Measurements from ENCODE around the gene MAP3K4. TPM values are rescaled to one million over a fixed set of nuclear protein-coding genes. Genes with fewer than 3 reads are reported as not detected.

The MAP3K4 gene
- total RNA-seq, 1 experiment from 2014 or later = 54.3 TPM

DNA sequence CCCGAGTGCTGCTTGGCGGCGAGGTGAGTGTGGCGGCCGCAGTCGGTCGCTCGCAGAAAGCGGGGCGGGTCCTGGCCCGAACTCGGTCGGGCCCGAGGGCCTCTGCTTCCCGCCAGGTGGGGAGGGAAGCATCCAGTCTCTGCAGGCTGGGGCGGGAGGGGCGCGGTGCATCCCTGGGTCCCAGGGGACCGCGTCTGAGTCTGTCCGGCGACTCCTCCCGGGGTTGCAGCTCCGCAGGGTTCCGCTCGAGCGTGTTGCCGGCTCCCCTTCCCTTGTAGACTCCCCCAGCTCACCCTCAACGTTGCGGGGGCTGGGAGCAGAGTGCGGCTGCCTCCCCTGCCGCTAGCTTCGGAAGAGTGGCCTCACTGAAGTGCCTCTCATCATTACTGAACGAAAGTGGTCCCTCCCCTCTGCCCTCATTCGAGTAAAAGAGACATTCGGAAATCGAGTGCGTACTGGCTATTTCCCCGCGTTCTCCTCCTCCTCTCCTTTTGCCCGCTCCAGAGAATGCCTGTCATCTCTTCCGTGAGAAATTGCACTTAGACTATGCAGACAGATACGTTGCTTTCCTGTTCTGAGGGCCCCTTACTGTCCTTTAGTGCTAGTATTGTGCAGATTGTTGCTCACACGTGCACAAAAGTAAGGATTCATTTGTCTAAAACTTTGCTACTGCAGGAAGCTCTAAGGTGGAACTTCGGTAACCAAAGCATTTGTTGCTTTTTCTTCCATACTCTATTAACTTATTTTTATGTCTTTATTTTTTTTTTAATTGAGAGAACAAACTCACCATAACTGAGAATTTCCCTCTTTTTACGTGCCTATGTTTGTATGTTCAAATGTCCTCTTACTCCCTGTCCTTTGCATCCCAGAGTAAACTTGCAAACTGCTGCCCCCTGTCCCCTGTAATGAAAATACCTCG is 751 bp downstream of the MAP3K4 start:
- H2BK12ac ChIP-seq (ENCODE audit: insufficient read length, low read depth, low read length) = no peak overlapping the region
- H3K27me3 ChIP-seq (ENCODE audit: insufficient read depth, low read length) = no peaks in the 10 kb centered on the region
- H3T11ph ChIP-seq (ENCODE audit: low read length) = no peak overlapping the region
- peak overlapping the region; percentile 86 for H3K4me2 ChIP-seq (ENCODE audit: insufficient read depth, insufficient read length, low read length)
- H3K18ac ChIP-seq (ENCODE audit: insufficient read length, low read depth, low read length) = no peak overlapping the region
- Mint-ChIP-seq H3K4me1 (peaks cover 7 to 21% of the 10 kb centered on the region in 2 experiments), H3K4me3 (peak overlapping the region; percentile 89 to 97), H3K36me3 (ENCODE audit: insufficient read depth in 1 of 3, low read depth in 3 of 3) (peaks cover 0 to 2% (median 2%) of the 10 kb centered on the region in 3 experiments; a peak in 3 of 7 replicates), H3K27ac (peak overlapping the region; percentile 89 to 95 (median 90)), H3K27me3 (ENCODE audit: low read depth) (peaks cover 3% of the 10 kb centered on the region), H3K9me3 (peaks cover 0 to 4% of the 10 kb centered on the region in 2 experiments; a peak in 1 of 5 replicates)
- no peak overlapping the region for H2BK120ac ChIP-seq (ENCODE audit: low read depth, low read length, poor library complexity, severe bottlenecking)
- H3K4ac ChIP-seq (ENCODE audit: low read depth, low read length) = no peak overlapping the region
- no peak overlapping the region for H4K91ac ChIP-seq (ENCODE audit: insufficient read length, low read depth, low read length)
- H4K8ac ChIP-seq (replicated peaks; ENCODE audit: insufficient read length, low read depth, low read length) = no peak overlapping the region
- TF ChIP-seq, protein P1, sequence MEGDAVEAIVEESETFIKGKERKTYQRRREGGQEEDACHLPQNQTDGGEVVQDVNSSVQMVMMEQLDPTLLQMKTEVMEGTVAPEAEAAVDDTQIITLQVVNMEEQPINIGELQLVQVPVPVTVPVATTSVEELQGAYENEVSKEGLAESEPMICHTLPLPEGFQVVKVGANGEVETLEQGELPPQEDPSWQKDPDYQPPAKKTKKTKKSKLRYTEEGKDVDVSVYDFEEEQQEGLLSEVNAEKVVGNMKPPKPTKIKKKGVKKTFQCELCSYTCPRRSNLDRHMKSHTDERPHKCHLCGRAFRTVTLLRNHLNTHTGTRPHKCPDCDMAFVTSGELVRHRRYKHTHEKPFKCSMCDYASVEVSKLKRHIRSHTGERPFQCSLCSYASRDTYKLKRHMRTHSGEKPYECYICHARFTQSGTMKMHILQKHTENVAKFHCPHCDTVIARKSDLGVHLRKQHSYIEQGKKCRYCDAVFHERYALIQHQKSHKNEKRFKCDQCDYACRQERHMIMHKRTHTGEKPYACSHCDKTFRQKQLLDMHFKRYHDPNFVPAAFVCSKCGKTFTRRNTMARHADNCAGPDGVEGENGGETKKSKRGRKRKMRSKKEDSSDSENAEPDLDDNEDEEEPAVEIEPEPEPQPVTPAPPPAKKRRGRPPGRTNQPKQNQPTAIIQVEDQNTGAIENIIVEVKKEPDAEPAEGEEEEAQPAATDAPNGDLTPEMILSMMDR (conservative IDR thresholded peaks at IDR 0.05) = peak; percentile 76
- DNase-seq = peak; percentile 57
- H3K79me1 ChIP-seq (ENCODE audit: insufficient read depth, low read depth, low read length, poor library complexity, severe bottlenecking) = peaks cover 2% of the 10 kb centered on the region
- no peak overlapping the region for H3K27ac ChIP-seq (ENCODE audit: insufficient read length, low read depth, low read length)
- H2AK5ac ChIP-seq (ENCODE audit: insufficient read length, low read length) = no peak overlapping the region
- H3K56ac ChIP-seq (ENCODE audit: insufficient read length, low read depth, low read length) = no peak overlapping the region
- peak overlapping the region; percentile 83 for H3K9ac ChIP-seq (ENCODE audit: extremely low read depth, insufficient read length, low read length)
- H4K5ac ChIP-seq (ENCODE audit: insufficient read length, low read depth, low read length) = no peak overlapping the region
- no peaks in the 10 kb centered on the region for H4K20me1 ChIP-seq (ENCODE audit: control insufficient read depth, insufficient read depth, insufficient read length)
- no peaks in the 10 kb centered on the region for H3K4me1 ChIP-seq (ENCODE audit: insufficient read depth, low read length)
- H2AFZ ChIP-seq (ENCODE audit: low read length) = no peak overlapping the region
- H3K79me2 ChIP-seq (ENCODE audit: insufficient read depth, low read length) = peaks cover 15% of the 10 kb centered on the region; the same call in 1 of the 2 replicates
- H3K23me2 ChIP-seq (ENCODE audit: insufficient read length, low read depth, low read length, poor library complexity, severe bottlenecking) = peaks cover 6% of the 10 kb centered on the region
- no CpG with 5 or more reads among the region's 47 CpGs for WGBS (ENCODE audit: extremely low coverage, insufficient read length, low lambda C conversion rate)
- no peaks in the 10 kb centered on the region for H3K9me3 ChIP-seq (ENCODE audit: control insufficient read depth, low read depth, low read length)
- no peak overlapping the region for H2BK15ac ChIP-seq (ENCODE audit: low read depth, low read length)
- no peak overlapping the region for H2BK20ac ChIP-seq (ENCODE audit: low read depth, low read length, poor library complexity, severe bottlenecking)
- no peak overlapping the region for H3K23ac ChIP-seq (ENCODE audit: insufficient read length, low read depth, low read length)
- H3K14ac ChIP-seq (ENCODE audit: insufficient read depth, low read length) = peak overlapping the region; percentile 83; the same call in 1 of the 2 replicates
- H2BK5ac ChIP-seq (ENCODE audit: insufficient read length, low read length) = no peak overlapping the region
